ENCODE results near the gene ACBD4. TPM values are rescaled to one million over a fixed set of nuclear protein-coding genes. Genes with fewer than 3 reads are reported as not detected.
"Not testable (repeated sequence)": the region's sequence is repeated elsewhere in the genome, so short reads cannot be mapped to it uniquely, and the experiment has no call there.

ACBD4 gene
- polyA plus RNA-seq, 3 donors from 2014 or later: 7.9 to 11.2 (median 10.4) TPM

GRCh38 chr17:45117848-45118646 is 17.4 kb upstream of the ACBD4 start:
- H3K27me3 Mint-ChIP-seq (ENCODE audit: low read depth in 3 of 3): peaks cover 2 to 5% (median 4%) of the 10 kb centered on the region in 3 donors
- H3K27ac Mint-ChIP-seq: no peak overlapping the region
- no peaks in the 10 kb centered on the region for H3K4me1 Mint-ChIP-seq
- H3K9me3 Mint-ChIP-seq: no peaks in the 10 kb centered on the region
- no peak overlapping the region for H3K4me3 Mint-ChIP-seq
- no peaks in the 10 kb centered on the region for H3K36me3 Mint-ChIP-seq
- no peak for DNase-seq

DNA sequence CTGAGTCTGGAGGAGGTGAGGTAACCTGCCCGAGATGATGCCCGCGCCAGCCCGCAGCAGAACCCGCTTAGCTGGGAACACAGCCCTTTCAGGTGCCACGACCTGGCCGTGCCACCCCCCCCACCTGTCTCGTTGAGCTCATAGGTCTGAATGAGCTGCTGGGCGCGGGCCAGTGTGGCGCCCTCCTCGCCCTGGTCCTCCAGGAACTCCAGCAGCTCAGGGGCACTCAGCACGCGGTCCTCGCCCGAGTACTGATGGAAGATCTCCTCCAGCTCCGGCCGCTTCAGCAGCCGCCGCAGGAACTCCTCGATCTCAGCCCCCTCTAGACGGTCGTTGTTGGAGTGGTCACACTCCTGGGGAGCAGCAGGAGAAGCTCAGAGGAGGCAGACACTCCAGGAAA is 16.8 kb upstream of the ACBD4 start:
- no peak overlapping the region for H3K27ac Mint-ChIP-seq
- H3K36me3 Mint-ChIP-seq: no peaks in the 10 kb centered on the region
- no peak overlapping the region for H3K4me3 Mint-ChIP-seq
- no peaks in the 10 kb centered on the region for H3K9me3 Mint-ChIP-seq
- DNase-seq: no peak
- no peaks in the 10 kb centered on the region for H3K4me1 Mint-ChIP-seq
- peaks cover 2 to 5% (median 4%) of the 10 kb centered on the region in 3 donors for H3K27me3 Mint-ChIP-seq (ENCODE audit: low read depth in 3 of 3)

GRCh38 chr17:45119964-45120363 is 15.5 kb upstream of the ACBD4 start:
- H3K36me3 Mint-ChIP-seq: no peaks in the 10 kb centered on the region
- peaks cover 2 to 4% (median 4%) of the 10 kb centered on the region in 3 donors for H3K27me3 Mint-ChIP-seq (ENCODE audit: low read depth in 3 of 3)
- no peak for DNase-seq
- H3K4me3 Mint-ChIP-seq: no peak overlapping the region
- H3K9me3 Mint-ChIP-seq: no peaks in the 10 kb centered on the region
- no peaks in the 10 kb centered on the region for H3K4me1 Mint-ChIP-seq
- no peak overlapping the region for H3K27ac Mint-ChIP-seq

- no peak for DNase-seq
- Mint-ChIP-seq H3K4me1 (no peaks in the 10 kb centered on the region), H3K27me3 (ENCODE audit: low read depth in 3 of 3) (peaks cover 2 to 4% (median 4%) of the 10 kb centered on the region in 3 donors), H3K27ac (no peak overlapping the region), H3K9me3 (no peaks in the 10 kb centered on the region), H3K36me3 (no peaks in the 10 kb centered on the region), H3K4me3 (no peak overlapping the region)
Observed at GRCh38 chr17:45120558-45120957, 14.9 kb upstream of the ACBD4 start.

DNA sequence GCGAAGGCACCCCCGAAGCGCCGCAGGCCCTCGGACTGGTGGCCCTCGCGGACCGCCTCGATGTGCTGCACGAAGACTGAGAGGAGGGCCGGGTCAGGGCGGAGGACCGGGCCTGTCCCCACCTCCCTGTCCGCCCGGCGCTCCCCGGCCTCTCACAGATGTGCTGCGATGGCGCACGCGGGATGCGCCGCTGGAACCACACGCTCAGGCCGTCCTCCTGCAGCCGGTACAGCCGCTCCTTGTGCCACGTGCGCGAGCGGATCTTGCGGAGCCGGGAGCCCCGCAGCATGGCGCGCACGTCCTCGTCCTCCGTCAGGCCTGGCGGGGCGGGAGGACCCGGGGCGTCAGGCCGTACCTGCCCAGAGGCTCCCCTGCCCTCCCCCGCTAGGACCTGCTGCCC is 14.4 kb upstream of the ACBD4 start:
- no peaks in the 10 kb centered on the region for H3K36me3 Mint-ChIP-seq
- no peaks in the 10 kb centered on the region for H3K4me1 Mint-ChIP-seq
- no peak for DNase-seq
- H3K4me3 Mint-ChIP-seq: no peak overlapping the region
- H3K27ac Mint-ChIP-seq: no peak overlapping the region
- H3K9me3 Mint-ChIP-seq: no peaks in the 10 kb centered on the region
- peaks cover 2 to 4% (median 4%) of the 10 kb centered on the region in 3 donors for H3K27me3 Mint-ChIP-seq (ENCODE audit: low read depth in 3 of 3)

GRCh38 chr17:45123076-45123770 is 12.3 kb upstream of the ACBD4 start:
- no peak for DNase-seq
- H3K4me3 Mint-ChIP-seq: no peak overlapping the region
- H3K27me3 Mint-ChIP-seq (ENCODE audit: low read depth in 3 of 3): peaks cover 2 to 7% (median 4%) of the 10 kb centered on the region in 3 donors
- H3K27ac Mint-ChIP-seq: peak overlapping the region in 1 of 6 donors; percentile 35
- no peaks in the 10 kb centered on the region for H3K9me3 Mint-ChIP-seq
- no peaks in the 10 kb centered on the region for H3K36me3 Mint-ChIP-seq
- H3K4me1 Mint-ChIP-seq: no peaks in the 10 kb centered on the region

DNA sequence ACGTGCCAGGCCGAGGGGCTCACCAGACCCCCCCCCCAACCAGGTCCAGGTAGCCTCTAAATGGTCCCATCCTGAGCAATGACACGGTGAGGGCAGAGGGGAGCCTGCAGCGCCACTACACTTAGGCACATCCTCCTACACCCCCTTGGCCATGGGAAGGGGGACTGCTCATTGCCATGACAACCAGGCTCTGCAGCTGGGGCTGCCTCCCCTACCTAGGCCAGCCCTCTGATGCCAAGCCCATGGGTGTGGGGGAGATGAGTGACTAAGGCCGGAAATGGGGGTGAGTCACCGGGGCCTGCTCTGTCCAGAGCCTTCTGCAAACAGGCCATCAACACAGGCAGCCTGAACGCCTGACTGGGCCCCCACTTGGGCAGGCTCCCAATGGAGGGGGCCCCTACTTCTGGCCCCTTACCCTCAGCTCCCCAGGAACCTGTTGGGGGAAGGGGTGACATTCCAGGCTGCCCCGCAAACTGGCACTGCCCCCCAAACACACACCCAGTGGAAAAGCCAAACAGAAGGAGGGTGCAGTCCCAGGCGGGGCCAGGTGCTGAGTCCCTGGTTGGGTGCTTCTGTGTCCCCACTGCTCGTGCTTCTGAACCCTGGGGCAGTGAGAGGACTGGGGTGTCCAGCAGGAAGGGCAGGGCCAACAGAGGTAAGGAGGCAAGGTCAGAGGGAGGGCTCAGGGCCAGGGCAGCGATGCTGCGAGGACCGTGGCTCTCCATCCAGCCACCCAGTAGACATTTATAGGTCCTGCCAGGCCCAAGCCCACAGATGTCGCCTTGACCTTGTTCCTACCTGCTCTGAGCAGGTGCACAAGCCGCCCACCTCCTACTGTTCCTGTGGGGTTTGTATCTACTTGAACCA is 11.3 kb upstream of the ACBD4 start:
- H3K9me3 Mint-ChIP-seq: no peaks in the 10 kb centered on the region
- DNase-seq: peak in 1 of 3 donors; percentile 26
- H3K4me1 Mint-ChIP-seq: no peaks in the 10 kb centered on the region
- H3K27ac Mint-ChIP-seq: peak overlapping the region in 1 of 6 donors; percentile 7
- no peak overlapping the region for H3K4me3 Mint-ChIP-seq
- H3K36me3 Mint-ChIP-seq: no peaks in the 10 kb centered on the region
- H3K27me3 Mint-ChIP-seq (ENCODE audit: low read depth in 3 of 3): peaks cover 1 to 4% (median 2%) of the 10 kb centered on the region in 3 donors

GRCh38 chr17:45124797-45125122 is 10.7 kb upstream of the ACBD4 start:
- H3K9me3 Mint-ChIP-seq; H3K36me3 Mint-ChIP-seq; H3K4me1 Mint-ChIP-seq; H3K27ac Mint-ChIP-seq; H3K27me3 Mint-ChIP-seq (ENCODE audit: low read depth in 3 of 3); H3K4me3 Mint-ChIP-seq; DNase-seq: not testable (repeated sequence)

GRCh38 chr17:45125509-45125908 is 10.0 kb upstream of the ACBD4 start:
- Mint-ChIP-seq H3K4me1 (no peaks in the 10 kb centered on the region), H3K27ac (no peak overlapping the region), H3K27me3 (ENCODE audit: low read depth in 3 of 3) (peaks cover 2 to 4% (median 3%) of the 10 kb centered on the region in 3 donors), H3K4me3 (no peak overlapping the region), H3K9me3 (no peaks in the 10 kb centered on the region), H3K36me3 (no peaks in the 10 kb centered on the region)
- no peak for DNase-seq

- no peak for DNase-seq
- no peaks in the 10 kb centered on the region for H3K4me1 Mint-ChIP-seq
- H3K27ac Mint-ChIP-seq: no peak overlapping the region
- peaks cover 2 to 4% (median 3%) of the 10 kb centered on the region in 3 donors for H3K27me3 Mint-ChIP-seq (ENCODE audit: low read depth in 3 of 3)
- H3K9me3 Mint-ChIP-seq: no peaks in the 10 kb centered on the region
- no peaks in the 10 kb centered on the region for H3K36me3 Mint-ChIP-seq
- no peak overlapping the region for H3K4me3 Mint-ChIP-seq
Observed at GRCh38 chr17:45127207-45127547, 8.3 kb upstream of the ACBD4 start.

DNA sequence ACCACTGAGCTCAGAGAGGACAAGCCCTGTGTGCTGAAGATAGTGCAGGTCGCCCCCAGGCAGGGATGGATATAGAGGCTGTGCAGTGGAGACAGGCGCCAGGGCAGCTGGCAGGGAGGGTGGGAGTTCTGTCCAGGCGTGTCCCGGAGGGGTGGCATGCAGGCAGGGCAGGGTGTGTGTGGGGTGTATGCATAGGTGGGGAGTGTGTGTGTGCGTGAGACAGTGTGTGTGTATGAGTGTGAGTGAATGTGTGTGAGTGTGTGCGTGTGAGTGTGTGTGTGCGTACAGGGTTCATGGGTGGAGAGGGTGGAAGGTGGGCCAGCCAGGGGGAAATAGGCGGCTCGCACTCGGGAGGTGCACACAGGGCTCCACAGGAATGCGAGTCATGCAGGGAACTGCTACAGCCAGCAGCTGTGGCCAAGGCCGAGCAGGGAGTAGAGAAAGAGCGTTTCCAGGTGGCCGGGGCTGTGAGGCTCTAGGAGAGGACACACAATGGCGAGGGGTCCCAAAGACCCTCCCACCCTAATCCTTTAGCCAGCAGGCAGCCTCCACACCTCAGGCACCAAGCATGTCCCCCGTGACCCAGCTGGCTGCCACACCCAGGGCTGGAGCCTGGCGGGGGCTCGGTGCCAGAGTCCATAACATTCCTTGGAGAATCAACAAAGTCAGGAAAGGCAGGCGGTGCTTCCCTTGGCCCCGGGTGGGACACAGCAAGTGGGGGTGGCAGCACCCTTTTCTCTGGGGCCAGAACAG is 7.8 kb upstream of the ACBD4 start:
- no peaks in the 10 kb centered on the region for H3K36me3 Mint-ChIP-seq

GRCh38 chr17:45128331-45128730 is 7.2 kb upstream of the ACBD4 start:
- Mint-ChIP-seq H3K4me3 (no peak overlapping the region), H3K9me3 (no peaks in the 10 kb centered on the region), H3K27me3 (ENCODE audit: low read depth in 3 of 3) (peaks cover 2 to 6% (median 4%) of the 10 kb centered on the region in 3 donors), H3K4me1 (peaks cover 0 to 2% of the 10 kb centered on the region in 2 donors), H3K27ac (no peak overlapping the region), H3K36me3 (no peaks in the 10 kb centered on the region)
- DNase-seq: no peak

More for the DNA sequence above, 7.8 kb upstream of the ACBD4 start:
- no peak for DNase-seq
- Mint-ChIP-seq H3K9me3 (no peaks in the 10 kb centered on the region), H3K27me3 (ENCODE audit: low read depth in 3 of 3) (peaks cover 2 to 4% (median 3%) of the 10 kb centered on the region in 3 donors), H3K27ac (no peak overlapping the region), H3K4me1 (no peaks in the 10 kb centered on the region), H3K4me3 (no peak overlapping the region)

DNA sequence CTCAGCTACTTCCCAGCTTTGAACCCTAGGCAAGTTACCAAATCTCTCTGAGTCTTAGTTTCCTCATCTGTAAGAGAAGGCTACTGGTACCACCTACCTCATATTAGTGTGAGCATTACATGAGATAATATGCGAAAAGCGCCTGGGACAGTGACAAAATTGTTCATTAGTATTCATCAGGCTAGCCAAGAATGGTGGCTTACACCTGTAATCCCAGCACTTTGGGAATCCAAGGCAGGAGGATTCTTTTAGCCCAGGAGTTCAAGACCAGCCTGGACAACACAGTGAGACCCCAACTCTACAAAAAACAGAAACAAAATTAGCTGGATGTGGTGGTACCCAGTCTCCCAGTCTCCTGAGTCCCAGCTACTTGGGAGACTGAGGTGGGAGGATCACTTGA is 6.5 kb upstream of the ACBD4 start:
- Mint-ChIP-seq H3K9me3 (no peaks in the 10 kb centered on the region), H3K4me1 (peaks cover 4 to 5% of the 10 kb centered on the region in 2 donors), H3K4me3 (no peak overlapping the region), H3K36me3 (no peaks in the 10 kb centered on the region), H3K27ac (no peak overlapping the region), H3K27me3 (ENCODE audit: low read depth in 3 of 3) (peaks cover 4 to 7% (median 5%) of the 10 kb centered on the region in 3 donors)
- DNase-seq: no peak

Data from immature natural killer cell (primary cell).